Pancreas (tissue), 10 donors: Measurements from ENCODE around the gene HCN1. TPM values are rescaled to one million over a fixed set of nuclear protein-coding genes. Genes with fewer than 3 reads are reported as not detected.

ENCODE experiments used
- ATAC-seq, 4 donors: fragments of 200-7000 bp; cut with Tn5 transposase; one replicate each; pipeline versions ENCODE4 v1.8.0 to v1.9.1; 2020; ENCODE audit warnings: mild to moderate bottlenecking in 4 of 4, moderate library complexity in 4 of 4
- DNase-seq, 6 donors: peaks; one replicate each; pipeline ENCODE4 v3.0.0-alpha.2; 2020
- FAIRE-seq: peaks from 2 replicates; lab custom pipeline; 2012; peaks lifted over from hg19 to GRCh38; lab: Jason Lieb, UNC
- H3K27ac ChIP-seq, 4 donors: fragments of 200-600 bp; sonication (generic); 1 replicate in 3 of 4; 2 replicates in 1 of 4; pipeline versions ENCODE4 v1.5.0 to v1.8.0; 2020
- H3K27me3 ChIP-seq, 4 donors: fragments of 200-600 bp; one replicate each; pipeline ENCODE4 v1.8.0; 2021
- H3K36me3 ChIP-seq, 3 donors: fragments of 200-600 bp; sonication (generic) in 1 of 3; one replicate each; pipeline versions ENCODE4 v1.5.0 to v1.8.0; 2020 to 2021
- H3K4me1 ChIP-seq, 3 donors: fragments of 200-600 bp; one replicate each; pipeline ENCODE4 v1.8.0; 2021
- H3K4me3 ChIP-seq, 4 donors: fragments of 200-600 bp; sonication (generic) in 2 of 4; one replicate each; pipeline versions ENCODE4 v1.5.0 to v1.8.0; 2020 to 2021
- H3K9me3 ChIP-seq, 4 donors: fragments of 200-600 bp; one replicate each; pipeline ENCODE4 v1.8.0; 2021
- WGBS, 2 donors: extraction: QIAGEN DNeasy Blood & Tissue Kit; methylation state at CpG; one replicate each; pipeline ENCODE4 v1.1.7; 2013; 5-methylcytosine and 5-hydroxymethylcytosine counted together
- intact Hi-C, 3 donors: fragments of 100-400 bp; cut with DNase I; formaldehyde crosslinking; loops; one replicate each; pipeline versions ENCODE4 v1.11.1 to v1.14.2; 2022
- polyA plus RNA-seq, 2 donors: library from polyadenylated mRNA; stranded (reverse); fragments of 200-250 nt; gene quantifications; one replicate each; pipeline ENCODE4 v1.2.3, GENCODE V29; 2013
- total RNA-seq, 6 donors: library from RNA; stranded (reverse); fragmentation: NEBNext Ultra II Directional in 4 of 6; extraction: Animal tissue kit (Norgen Biotek cat#: 25700) in 4 of 6; gene quantifications; one replicate each; pipeline versions ENCODE4 v1.2.1 to v1.2.4, GENCODE V29; 2021 to 2023
- TF ChIP-seq, protein P1 (sequence below), 4 donors: fragments of 200-600 bp; sonication (generic) in 3 of 4; IDR thresholded peaks; one replicate each; pipeline versions ENCODE4 v1.5.0 to v1.8.0; 2021; ENCODE audit warnings: antibody characterized with exemption in 4 of 4
- donor health status: healthy with polysubstance abuse.
- donor health status: DM: no; HTN: no; CAD: no; lungs with moderate emphysema.
- donor health status: DM: no; HTN: no; CAD: no.
- donor health status: control.
- donor health status: control.
- donor health status: Bipolar disorder and iron deficiency.
- donor health status: DM: yes; HTN: yes; CAD: no.
- donor health status: DM: no; HTN: no; CAD: no.
- donor health status: DM: no; HTN: no; CAD: no.
- donor health status: DM: yes; HTN: yes; CAD: no.

The HCN1 gene
- total and polyA plus RNA-seq, 8 donors, result 0.08 to 1.5 (median 0.33) TPM

DNA sequence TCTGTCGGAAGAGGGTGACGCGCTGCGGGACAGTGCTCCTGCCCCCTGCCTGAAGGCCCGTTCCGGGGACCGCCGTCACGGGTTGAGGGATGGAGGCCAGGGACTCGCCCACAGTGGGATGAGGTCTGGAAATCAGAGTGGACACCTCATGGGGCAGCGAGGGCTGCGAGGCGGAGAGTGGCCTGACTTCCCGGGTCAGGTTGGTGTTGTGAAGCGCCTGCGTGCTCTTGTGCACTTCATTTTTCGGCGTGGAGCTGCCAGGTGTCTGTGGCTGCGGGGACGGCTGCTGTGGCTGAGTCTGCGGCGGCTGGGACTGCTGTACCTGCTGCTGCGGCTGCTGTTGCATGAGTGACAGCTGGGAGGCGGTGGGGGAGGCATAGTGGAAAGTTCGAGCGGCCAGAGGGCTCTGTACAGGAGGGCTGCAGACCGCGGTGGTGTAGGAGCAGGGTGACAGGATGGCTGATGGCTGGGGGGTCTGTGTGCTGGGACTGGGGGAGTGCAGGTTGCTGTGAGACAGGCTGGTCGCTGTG lies 434.1 kb downstream of the HCN1 start:
- no peaks in the 10 kb centered on the region for H3K9me3 ChIP-seq
- H3K4me1 ChIP-seq, result peaks cover 0 to 20% (median 6%) of the 10 kb centered on the region in 3 donors
- 93 to 96% methylated on average over 29 of the region's 29 CpGs for WGBS, 2 donors
- DNase-seq, result peak in 2 of 6 donors; percentile 52 to 73
- no peaks in the 10 kb centered on the region for H3K27me3 ChIP-seq
- ATAC-seq, result peak in 1 of 4 donors; percentile 24
- FAIRE-seq, result no peak
- H3K36me3 ChIP-seq, result no peaks in the 10 kb centered on the region
- H3K4me3 ChIP-seq, result no peak overlapping the region
- intact Hi-C loops, result no loop called here
- no peak overlapping the region for H3K27ac ChIP-seq
- TF ChIP-seq, protein P1, sequence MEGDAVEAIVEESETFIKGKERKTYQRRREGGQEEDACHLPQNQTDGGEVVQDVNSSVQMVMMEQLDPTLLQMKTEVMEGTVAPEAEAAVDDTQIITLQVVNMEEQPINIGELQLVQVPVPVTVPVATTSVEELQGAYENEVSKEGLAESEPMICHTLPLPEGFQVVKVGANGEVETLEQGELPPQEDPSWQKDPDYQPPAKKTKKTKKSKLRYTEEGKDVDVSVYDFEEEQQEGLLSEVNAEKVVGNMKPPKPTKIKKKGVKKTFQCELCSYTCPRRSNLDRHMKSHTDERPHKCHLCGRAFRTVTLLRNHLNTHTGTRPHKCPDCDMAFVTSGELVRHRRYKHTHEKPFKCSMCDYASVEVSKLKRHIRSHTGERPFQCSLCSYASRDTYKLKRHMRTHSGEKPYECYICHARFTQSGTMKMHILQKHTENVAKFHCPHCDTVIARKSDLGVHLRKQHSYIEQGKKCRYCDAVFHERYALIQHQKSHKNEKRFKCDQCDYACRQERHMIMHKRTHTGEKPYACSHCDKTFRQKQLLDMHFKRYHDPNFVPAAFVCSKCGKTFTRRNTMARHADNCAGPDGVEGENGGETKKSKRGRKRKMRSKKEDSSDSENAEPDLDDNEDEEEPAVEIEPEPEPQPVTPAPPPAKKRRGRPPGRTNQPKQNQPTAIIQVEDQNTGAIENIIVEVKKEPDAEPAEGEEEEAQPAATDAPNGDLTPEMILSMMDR (IDR thresholded peaks at IDR 0.05), result no peak

- ATAC-seq (peak; percentile 38 to 70 (median 54)), DNase-seq (no peak), FAIRE-seq (no peak)
- no peak overlapping the region for H3K4me3 ChIP-seq
- no peaks in the 10 kb centered on the region for H3K27me3 ChIP-seq
- intact Hi-C loops, result no loop called here
- H3K36me3 ChIP-seq, result no peaks in the 10 kb centered on the region
- H3K4me1 ChIP-seq, result peaks cover 0 to 20% (median 6%) of the 10 kb centered on the region in 3 donors
- H3K27ac ChIP-seq, result no peak overlapping the region
- H3K9me3 ChIP-seq, result no peaks in the 10 kb centered on the region
- WGBS, 2 donors, result 12 to 15% methylated on average over 4 of the region's 4 CpGs
- TF ChIP-seq, protein P1 (IDR thresholded peaks at IDR 0.05), result no peak
Measured at GRCh38 chr5:45261125-45261524, 435.1 kb downstream of the HCN1 start.

GRCh38 chr5:45260292-45260691 lies 435.9 kb downstream of the HCN1 start:
- DNase-seq (no peak), FAIRE-seq (no peak), ATAC-seq (no peak)
- TF ChIP-seq, protein P1 (IDR thresholded peaks at IDR 0.05), result no peak
- intact Hi-C loops, result no loop called here
- 23 to 25% methylated on average over 3 of the region's 3 CpGs for WGBS, 2 donors
- Histone ChIP-seq H3K4me1 (peaks cover 0 to 20% (median 6%) of the 10 kb centered on the region in 3 donors), H3K36me3 (no peaks in the 10 kb centered on the region), H3K9me3 (no peaks in the 10 kb centered on the region), H3K27ac (no peak overlapping the region), H3K4me3 (no peak overlapping the region), H3K27me3 (no peaks in the 10 kb centered on the region)

GRCh38 chr5:45252978-45253377 lies 443.2 kb downstream of the HCN1 start:
- FAIRE-seq (no peak), DNase-seq (no peak), ATAC-seq (peak in 3 of 4 donors; percentile 32 to 64 (median 51))
- WGBS, 2 donors, result 6 to 16% methylated on average over 1 of the region's 1 CpG
- H3K4me3 ChIP-seq, result no peak overlapping the region
- intact Hi-C loops, result no loop called here
- no peak overlapping the region for H3K27ac ChIP-seq
- H3K4me1 ChIP-seq, result no peaks in the 10 kb centered on the region
- H3K27me3 ChIP-seq, result no peaks in the 10 kb centered on the region
- no peaks in the 10 kb centered on the region for H3K9me3 ChIP-seq
- TF ChIP-seq, protein P1 (IDR thresholded peaks at IDR 0.05), result no peak
- H3K36me3 ChIP-seq, result no peaks in the 10 kb centered on the region

GRCh38 chr5:45252541-45252940 lies 443.6 kb downstream of the HCN1 start:
- H3K4me3 ChIP-seq, result no peak overlapping the region
- H3K27ac ChIP-seq, result no peak overlapping the region
- ATAC-seq (no peak), FAIRE-seq (no peak), DNase-seq (no peak)
- 75% methylated on average over 3 of the region's 3 CpGs for WGBS, 2 donors
- H3K9me3 ChIP-seq, result no peaks in the 10 kb centered on the region
- no peaks in the 10 kb centered on the region for H3K4me1 ChIP-seq
- TF ChIP-seq, protein P1 (IDR thresholded peaks at IDR 0.05), result no peak
- intact Hi-C loops, result no loop called here
- H3K27me3 ChIP-seq, result no peaks in the 10 kb centered on the region
- H3K36me3 ChIP-seq, result no peaks in the 10 kb centered on the region
